H7 (cell line): Measurements from ENCODE around the gene PLA2G4A. TPM values are rescaled to one million over a fixed set of nuclear protein-coding genes. Genes with fewer than 3 reads are reported as not detected.

Experiments
- DNase-seq: peaks from one replicate; pipeline ENCODE4 v3.0.0; 2012
- H3K27me3 ChIP-seq: 2 replicates; pipeline ENCODE4 v1.6.0; 2011; ENCODE audit warnings: mild to moderate bottlenecking, low read length; ENCODE audit not compliant: control insufficient read depth, insufficient read depth
- H3K36me3 ChIP-seq: replicated peaks from 2 replicates; pipeline ENCODE4 v1.5.1; 2011; ENCODE audit warnings: low read length; ENCODE audit not compliant: control insufficient read depth, insufficient read depth
- H3K4me3 ChIP-seq: 2 replicates; pipeline ENCODE4 v1.5.1; 2011; ENCODE audit warnings: low read depth, mild to moderate bottlenecking, control low read depth, low read length, moderate library complexity; ENCODE audit not compliant: insufficient read depth
- total RNA-seq: library from RNA; depleted of rRNA; stranded (reverse); fragments of >200 nt; shearing (Covaris generic); gene quantifications from 2 replicates; pipeline ENCODE4 v1.2.3, GENCODE V29; 2014; rRNA removed

Gene PLA2G4A
- 1.1 TPM in 2 replicates for total RNA-seq

GRCh38 chr1:186828611-186829454 is at the start of gene PLA2G4A:
Gene PLA2G4A, plus strand, starts transcription at chr1:186828949. Its CDS starts 25,406 bp downstream, at chr1:186854355.
- Histone ChIP-seq H3K27me3 (no peaks in the 10 kb centered on the region), H3K36me3 (no peaks in the 10 kb centered on the region), H3K4me3 (peak within 1 kb of the TSS; percentile 54)
- peak; percentile 36 for DNase-seq

DNA sequence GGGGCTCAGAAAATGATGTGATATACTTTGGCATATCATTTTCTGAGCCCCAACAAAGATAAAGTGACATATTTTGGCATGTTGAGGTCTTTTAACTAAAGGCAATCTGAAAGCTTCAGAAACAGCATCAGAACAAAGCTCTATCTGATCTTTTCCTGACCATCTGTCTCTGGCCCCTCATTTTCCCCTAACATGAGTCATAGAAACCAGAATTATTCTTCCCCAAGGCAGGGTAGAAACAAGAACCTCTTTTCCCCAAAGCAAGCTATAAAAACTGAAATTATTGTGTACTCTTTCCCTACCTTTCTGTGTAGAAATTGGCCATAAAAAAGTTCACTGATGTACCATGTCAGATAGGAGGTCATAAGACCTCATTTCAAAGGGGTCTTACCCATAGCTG is 48.7 kb upstream of the PLA2G4A start:
- no peak for DNase-seq
- H3K36me3 ChIP-seq, result no peaks in the 10 kb centered on the region
- H3K4me3 ChIP-seq, result no peak overlapping the region
- H3K27me3 ChIP-seq, result no peaks in the 10 kb centered on the region

DNA sequence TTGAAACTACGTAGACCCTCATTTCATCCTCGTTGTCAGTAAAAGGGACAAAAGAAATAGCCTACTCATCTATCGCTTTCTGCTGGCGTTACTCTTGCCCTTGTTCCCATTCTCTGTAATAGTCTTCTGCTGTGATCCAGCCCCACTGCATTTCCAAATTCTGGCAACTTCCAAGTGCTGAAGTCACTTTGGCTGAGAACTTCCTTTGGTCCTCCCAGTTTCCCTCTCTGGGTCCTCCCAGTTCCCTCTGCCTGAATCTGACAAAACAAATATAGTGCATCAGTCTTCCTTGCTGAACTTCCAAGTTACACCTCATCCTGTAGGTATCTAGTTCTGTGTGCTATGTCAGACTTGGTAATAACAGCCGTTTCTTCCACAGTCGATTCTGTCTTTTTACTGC is 47.0 kb upstream of the PLA2G4A start:
- no peaks in the 10 kb centered on the region for H3K27me3 ChIP-seq
- no peak for DNase-seq
- no peaks in the 10 kb centered on the region for H3K36me3 ChIP-seq
- H3K4me3 ChIP-seq, result no peak overlapping the region

DNA sequence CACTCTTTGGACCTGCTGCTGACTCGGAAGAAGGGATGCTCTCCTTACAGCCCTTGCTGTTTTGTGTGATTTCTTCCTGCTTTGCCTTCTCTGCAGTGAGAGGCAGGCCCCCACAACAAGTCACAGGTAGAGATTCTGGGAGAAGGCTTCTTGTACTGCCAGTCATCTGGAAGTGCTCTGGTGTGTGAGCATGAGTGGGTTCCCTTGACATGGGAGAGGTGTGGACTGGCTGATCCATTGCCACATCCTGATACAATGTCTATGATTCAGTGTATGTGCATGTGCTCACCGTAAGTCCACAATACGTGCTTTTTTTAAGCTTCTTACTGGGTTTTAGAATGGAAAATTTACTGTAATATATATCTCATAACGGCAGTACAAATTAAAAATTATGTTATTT is 46.0 kb upstream of the PLA2G4A start:
- H3K36me3 ChIP-seq, result no peaks in the 10 kb centered on the region
- no peak for DNase-seq

GRCh38 chr1:186783193-186783592 is 45.6 kb upstream of the PLA2G4A start:
- DNase-seq, result no peak
- Histone ChIP-seq H3K4me3 (no peak overlapping the region), H3K27me3 (no peaks in the 10 kb centered on the region), H3K36me3 (no peaks in the 10 kb centered on the region)

More for the DNA sequence above, 46.0 kb upstream of the PLA2G4A start:
- no peaks in the 10 kb centered on the region for H3K27me3 ChIP-seq
- H3K4me3 ChIP-seq, result no peak overlapping the region

DNA sequence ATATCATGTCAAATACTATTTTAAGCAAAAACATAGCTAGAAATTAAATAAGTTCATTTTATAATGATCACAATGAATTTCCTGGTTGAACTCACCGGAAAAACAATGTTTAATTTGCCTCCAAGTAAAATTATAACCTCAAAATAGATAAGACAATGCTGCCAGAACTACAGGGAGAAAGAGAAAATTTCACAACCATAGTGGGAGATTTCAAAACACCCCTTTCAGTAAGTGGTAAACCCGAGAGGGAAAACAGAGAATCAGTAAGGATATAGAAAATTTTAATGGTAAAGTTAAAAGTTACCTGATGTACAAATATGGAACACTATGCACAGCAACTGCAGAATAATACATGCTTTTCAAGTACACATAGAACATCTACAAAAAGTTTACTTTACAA is 43.2 kb upstream of the PLA2G4A start:
- no peaks in the 10 kb centered on the region for H3K36me3 ChIP-seq
- H3K27me3 ChIP-seq, result no peaks in the 10 kb centered on the region
- H3K4me3 ChIP-seq, result no peak overlapping the region
- DNase-seq, result no peak

DNA sequence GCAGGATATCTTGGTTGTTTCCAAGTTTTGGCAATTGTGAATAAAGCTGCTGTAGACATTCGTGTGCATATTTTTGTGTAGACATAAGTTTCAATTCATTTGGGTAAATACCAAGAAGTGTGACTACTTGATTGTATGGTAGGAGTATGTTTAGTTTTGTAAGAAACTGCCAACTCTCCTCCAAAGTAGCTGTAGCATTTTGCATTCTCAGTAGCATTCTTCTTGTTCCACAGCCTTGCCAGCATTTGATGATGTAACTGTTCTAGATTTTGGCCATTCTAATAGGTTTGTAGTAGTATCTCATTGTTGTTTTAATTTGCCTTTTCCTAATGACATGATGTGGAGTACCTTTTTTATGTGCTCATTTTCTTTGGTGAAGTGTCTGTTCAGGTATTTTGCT is 38.6 kb upstream of the PLA2G4A start:
- no peaks in the 10 kb centered on the region for H3K27me3 ChIP-seq
- DNase-seq, result no peak
- no peaks in the 10 kb centered on the region for H3K36me3 ChIP-seq
- H3K4me3 ChIP-seq, result no peak overlapping the region

DNA sequence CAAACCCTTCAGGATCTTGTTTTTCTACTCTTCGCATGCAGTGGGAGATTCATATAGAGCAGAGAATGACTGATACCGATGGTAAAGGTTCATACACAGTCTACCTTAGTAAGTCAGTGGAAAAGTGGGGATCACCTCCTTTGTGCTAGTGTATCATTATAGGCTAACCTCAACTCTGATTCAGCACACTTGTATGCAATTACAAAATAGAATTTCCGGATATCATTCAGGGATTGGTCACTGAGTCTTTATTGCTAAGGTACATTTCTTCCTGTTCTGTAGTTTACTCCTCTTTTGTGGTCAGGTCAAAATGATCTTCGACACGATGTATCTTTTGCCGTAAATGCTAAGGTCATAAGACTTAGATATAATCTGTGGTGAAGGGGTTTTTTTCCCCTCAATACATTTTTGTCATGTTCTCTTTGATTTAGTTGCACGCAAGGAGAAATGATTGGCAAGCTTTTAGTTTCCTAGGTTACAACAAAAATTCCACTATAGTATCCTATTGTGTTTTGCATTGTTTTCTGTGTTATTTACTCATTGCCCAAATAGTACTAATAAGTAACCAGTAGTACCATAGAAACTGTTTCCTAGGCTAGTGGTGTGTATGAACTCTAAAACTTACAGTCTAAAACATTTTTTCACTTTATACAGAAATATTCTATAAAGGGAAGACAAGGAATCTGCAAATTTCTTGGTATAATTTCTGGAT is 35.7 kb upstream of the PLA2G4A start:
- H3K27me3 ChIP-seq, result no peaks in the 10 kb centered on the region
- H3K36me3 ChIP-seq, result no peaks in the 10 kb centered on the region
- no peak for DNase-seq
- H3K4me3 ChIP-seq, result no peak overlapping the region

DNA sequence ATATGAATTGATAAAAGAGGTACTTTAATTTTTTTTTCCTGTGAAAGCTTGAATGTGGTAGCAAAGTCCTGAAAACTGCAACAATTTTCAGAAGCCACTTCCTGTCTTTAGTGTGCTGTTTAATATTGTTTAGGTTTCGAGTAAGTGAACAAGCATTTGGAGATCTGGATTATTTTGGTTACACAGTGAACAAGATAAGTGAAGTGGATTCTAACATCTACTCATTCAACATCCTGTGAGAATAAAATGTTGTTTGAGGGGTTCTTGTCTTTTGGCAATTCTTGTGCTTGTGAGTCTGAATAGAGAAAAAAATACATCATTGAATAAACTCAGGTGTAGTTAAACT is 35.2 kb upstream of the PLA2G4A start:
- DNase-seq, result no peak
- Histone ChIP-seq H3K4me3 (no peak overlapping the region), H3K36me3 (no peaks in the 10 kb centered on the region), H3K27me3 (no peaks in the 10 kb centered on the region)

GRCh38 chr1:186798960-186799688 is 29.6 kb upstream of the PLA2G4A start:
- no peak overlapping the region for H3K4me3 ChIP-seq
- no peaks in the 10 kb centered on the region for H3K36me3 ChIP-seq
- H3K27me3 ChIP-seq, result no peaks in the 10 kb centered on the region
- DNase-seq, result no peak

DNA sequence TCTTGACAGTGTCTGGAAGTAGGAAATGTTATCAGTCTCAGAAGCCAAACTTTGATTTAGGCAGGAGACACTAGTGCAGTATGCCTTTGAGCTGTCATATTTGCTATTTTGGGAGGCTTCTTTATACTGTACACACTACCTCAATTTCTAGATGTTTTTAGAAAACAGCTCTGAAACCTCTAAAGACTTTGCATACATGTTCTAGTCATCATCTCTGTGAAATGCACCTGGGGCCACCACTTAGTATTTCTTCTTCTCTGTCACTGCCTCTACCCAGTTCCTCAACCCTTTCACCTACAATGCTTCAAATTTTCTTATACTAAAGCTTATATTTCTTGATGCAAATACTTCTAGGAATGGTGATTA is 29.1 kb upstream of the PLA2G4A start:
- Histone ChIP-seq H3K36me3 (no peaks in the 10 kb centered on the region), H3K4me3 (no peak overlapping the region), H3K27me3 (no peaks in the 10 kb centered on the region)
- no peak for DNase-seq

- H3K4me3 ChIP-seq, result no peak overlapping the region
- H3K27me3 ChIP-seq, result no peaks in the 10 kb centered on the region
- no peaks in the 10 kb centered on the region for H3K36me3 ChIP-seq
- no peak for DNase-seq
Measured at GRCh38 chr1:186802388-186802787, 26.4 kb upstream of the PLA2G4A start.

DNA sequence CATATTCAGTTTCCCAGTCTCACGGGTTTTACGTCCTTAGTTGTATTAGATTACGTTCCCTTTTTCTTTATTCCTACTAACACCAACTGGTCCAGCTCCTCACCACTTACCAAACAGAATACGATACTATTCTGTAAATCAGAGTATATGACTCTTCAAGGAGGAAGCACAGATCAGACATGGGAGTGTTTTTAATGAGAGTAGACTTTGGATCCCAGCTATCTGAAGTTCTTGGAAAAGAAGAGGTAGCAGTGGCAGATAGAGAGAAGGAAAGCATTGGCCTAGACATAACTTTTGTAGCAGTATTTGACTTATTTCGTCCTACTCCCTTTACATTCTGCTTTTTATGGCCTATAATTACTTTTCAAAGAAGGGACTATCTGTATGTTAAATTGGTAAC is 24.1 kb upstream of the PLA2G4A start:
- DNase-seq, result no peak
- H3K4me3 ChIP-seq, result no peak overlapping the region
- no peaks in the 10 kb centered on the region for H3K27me3 ChIP-seq

DNA sequence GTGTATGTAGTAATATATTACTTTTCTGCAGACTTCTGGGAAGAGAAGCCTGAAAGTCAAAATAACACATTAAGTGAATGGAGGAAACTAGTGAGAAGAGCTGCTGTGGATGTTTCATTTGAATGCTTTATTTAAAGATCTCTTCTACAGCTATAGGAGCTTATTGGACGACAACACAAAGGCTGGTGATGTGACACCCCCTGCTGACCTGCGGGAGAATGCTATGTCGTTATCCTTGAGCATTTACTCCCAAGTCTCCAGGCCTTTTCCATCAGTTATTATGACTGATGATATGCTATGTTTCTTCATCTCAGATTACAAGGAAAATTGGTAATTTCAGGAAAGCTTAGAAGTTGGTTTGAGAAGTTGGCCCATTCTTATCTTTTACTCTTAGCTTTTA is 22.3 kb upstream of the PLA2G4A start:
- DNase-seq, result peak; percentile 3
- Histone ChIP-seq H3K27me3 (no peaks in the 10 kb centered on the region), H3K36me3 (no peaks in the 10 kb centered on the region), H3K4me3 (no peak overlapping the region)

More for the DNA sequence above, 24.1 kb upstream of the PLA2G4A start:
- no peaks in the 10 kb centered on the region for H3K36me3 ChIP-seq

- H3K4me3 ChIP-seq, result no peak overlapping the region
- no peak for DNase-seq
- no peaks in the 10 kb centered on the region for H3K27me3 ChIP-seq
- H3K36me3 ChIP-seq, result no peaks in the 10 kb centered on the region
Measured at GRCh38 chr1:186807163-186807562, 21.6 kb upstream of the PLA2G4A start.
